Thoracic aorta (tissue), 2 donors: Measurements from ENCODE around the gene KCNC2. TPM values are rescaled to one million over a fixed set of nuclear protein-coding genes. Genes with fewer than 3 reads are reported as not detected.

ENCODE experiments used
- ATAC-seq: fragments of 150-250 bp; one replicate; pipeline ENCODE4 v1.8.0; 2017; ENCODE audit warnings: low read depth; ENCODE audit not compliant: insufficient number of reproducible peaks, low FRiP score
- DNase-seq: peaks from one replicate; pipeline ENCODE4 v3.0.0-alpha.2; 2020; ENCODE audit warnings: low spot score
- H3K27ac ChIP-seq, 2 donors: fragments of 200-600 bp; sonication (generic); 1 replicate in 1 of 2; 2 replicates in 1 of 2; pipeline ENCODE4 v1.5.1; 2016; ENCODE audit warnings: mild to moderate bottlenecking in 2 of 2, moderate library complexity in 2 of 2
- H3K27me3 ChIP-seq: fragments of 200-600 bp; sonication (generic); replicated peaks from 2 replicates; pipeline ENCODE4 v1.6.0; 2016; ENCODE audit warnings: mild to moderate bottlenecking; ENCODE audit not compliant: insufficient read depth
- H3K36me3 ChIP-seq: fragments of 200-600 bp; sonication (generic); one replicate; pipeline ENCODE4 v1.5.1; 2016
- H3K4me1 ChIP-seq, 2 donors: fragments of 200-600 bp; sonication (generic); 1 replicate in 1 of 2; 2 replicates in 1 of 2; pipeline versions ENCODE4 v1.5.1 to v1.6.0; 2016; ENCODE audit warnings: low read depth in 2 of 2, mild to moderate bottlenecking in 1 of 2; ENCODE audit not compliant: control insufficient read depth in 1 of 2
- H3K4me3 ChIP-seq: fragments of 200-600 bp; sonication (generic); 2 replicates; pipeline ENCODE4 v1.5.1; 2016; ENCODE audit warnings: mild to moderate bottlenecking
- H3K9me3 ChIP-seq: fragments of 200-600 bp; sonication (generic); 2 replicates; pipeline ENCODE4 v1.5.1; 2016
- CTCF ChIP-seq: fragments of 200-600 bp; sonication (generic); IDR thresholded peaks from one replicate; pipeline ENCODE4 v1.5.1; 2019; ENCODE audit warnings: antibody characterized with exemption
- total RNA-seq, 2 donors: library from RNA; depleted of rRNA; stranded (reverse); fragments of >200 nt; gene quantifications; one replicate each; pipeline versions ENCODE4 v1.1.0 to v1.2.3, GENCODE V29; 2016

The KCNC2 gene
- total RNA-seq, 2 donors from 2014 or later, result not detected

DNA sequence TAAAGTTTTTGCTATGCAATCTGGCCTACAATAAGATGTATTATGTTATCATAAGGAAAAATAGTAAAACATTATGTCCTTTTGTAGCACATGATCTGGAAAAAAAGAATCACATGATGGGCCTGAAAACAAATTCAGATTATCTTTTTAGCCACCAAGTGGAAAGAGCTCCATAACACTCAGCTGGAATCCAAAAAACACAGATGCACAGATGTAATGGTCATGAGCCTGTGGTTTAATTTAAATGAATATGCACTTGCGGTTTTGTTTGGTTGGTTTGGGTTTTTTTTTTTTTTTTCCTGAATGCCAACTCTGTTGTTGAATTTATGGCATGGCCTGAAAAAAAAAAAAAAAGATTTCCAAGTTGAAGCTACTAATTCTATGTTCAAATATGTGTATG lies 4.1 kb downstream of the KCNC2 start:
- no peaks in the 10 kb centered on the region for H3K4me1 ChIP-seq
- ATAC-seq (no peak), DNase-seq (no peak)
- H3K27ac ChIP-seq, result no peak overlapping the region
- H3K27me3 ChIP-seq, result peaks cover 6% of the 10 kb centered on the region
- H3K4me3 ChIP-seq, result no peak overlapping the region
- no peaks in the 10 kb centered on the region for H3K9me3 ChIP-seq
- no peaks in the 10 kb centered on the region for H3K36me3 ChIP-seq
- TF ChIP-seq CTCF, result no peak

GRCh38 chr12:75196865-75197264 lies 12.8 kb downstream of the KCNC2 start:
- H3K27ac ChIP-seq, result no peak overlapping the region
- no peak overlapping the region for H3K4me3 ChIP-seq
- ATAC-seq, result no peak
- no peaks in the 10 kb centered on the region for H3K9me3 ChIP-seq
- no peaks in the 10 kb centered on the region for H3K4me1 ChIP-seq
- no peaks in the 10 kb centered on the region for H3K36me3 ChIP-seq
- no peak for TF ChIP-seq CTCF
- H3K27me3 ChIP-seq, result no peaks in the 10 kb centered on the region
- no peak for DNase-seq

DNA sequence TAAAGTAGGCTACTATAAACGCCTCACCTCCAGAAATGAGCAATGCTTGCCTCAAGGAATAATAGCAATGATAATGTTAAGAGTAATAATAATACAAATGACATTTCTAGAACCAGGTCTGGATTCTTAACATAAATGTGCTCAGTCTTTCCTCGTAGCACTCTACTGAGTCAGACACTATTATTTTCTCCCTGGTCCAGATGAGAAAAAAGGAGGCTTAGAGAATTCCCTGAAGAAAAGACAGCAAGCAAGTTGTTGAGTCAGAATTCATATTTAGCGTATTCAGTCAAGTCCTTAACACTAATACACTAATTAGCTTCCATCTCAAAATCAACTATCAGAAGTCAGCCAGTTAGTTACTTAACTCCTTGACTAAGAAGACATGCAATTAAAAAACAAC lies 13.2 kb downstream of the KCNC2 start:
- no peak overlapping the region for H3K27ac ChIP-seq
- no peak for ATAC-seq
- no peak for TF ChIP-seq CTCF

DNA sequence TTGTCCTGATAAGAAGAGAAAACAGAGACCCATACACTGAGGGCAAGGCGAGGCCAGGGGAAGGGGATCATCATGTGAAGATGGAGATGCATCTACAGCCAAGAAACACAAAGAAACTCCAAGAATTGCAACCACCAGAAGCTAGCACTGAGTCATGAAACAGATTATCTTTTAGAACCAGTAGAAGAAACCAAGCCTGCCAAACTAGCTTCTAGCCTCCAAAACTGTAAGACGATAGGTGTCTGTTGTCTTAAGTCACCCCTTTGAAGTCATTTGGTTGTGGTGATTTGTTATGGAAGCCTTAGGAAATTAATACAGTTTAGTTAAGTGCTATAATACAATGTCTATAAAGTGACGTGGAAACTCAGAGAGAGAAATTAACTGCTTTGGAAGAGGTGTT lies 15.4 kb downstream of the KCNC2 start:
- DNase-seq (no peak), ATAC-seq (no peak)
- TF ChIP-seq CTCF, result no peak
- H3K4me1 ChIP-seq, result no peaks in the 10 kb centered on the region
- H3K9me3 ChIP-seq, result no peaks in the 10 kb centered on the region
- H3K36me3 ChIP-seq, result no peaks in the 10 kb centered on the region
- no peaks in the 10 kb centered on the region for H3K27me3 ChIP-seq
- H3K27ac ChIP-seq, result no peak overlapping the region
- no peak overlapping the region for H3K4me3 ChIP-seq

More for the DNA sequence above, 13.2 kb downstream of the KCNC2 start:
- no peak for DNase-seq
- Histone ChIP-seq H3K9me3 (no peaks in the 10 kb centered on the region), H3K27me3 (no peaks in the 10 kb centered on the region), H3K4me1 (no peaks in the 10 kb centered on the region), H3K36me3 (no peaks in the 10 kb centered on the region), H3K4me3 (no peak overlapping the region)

DNA sequence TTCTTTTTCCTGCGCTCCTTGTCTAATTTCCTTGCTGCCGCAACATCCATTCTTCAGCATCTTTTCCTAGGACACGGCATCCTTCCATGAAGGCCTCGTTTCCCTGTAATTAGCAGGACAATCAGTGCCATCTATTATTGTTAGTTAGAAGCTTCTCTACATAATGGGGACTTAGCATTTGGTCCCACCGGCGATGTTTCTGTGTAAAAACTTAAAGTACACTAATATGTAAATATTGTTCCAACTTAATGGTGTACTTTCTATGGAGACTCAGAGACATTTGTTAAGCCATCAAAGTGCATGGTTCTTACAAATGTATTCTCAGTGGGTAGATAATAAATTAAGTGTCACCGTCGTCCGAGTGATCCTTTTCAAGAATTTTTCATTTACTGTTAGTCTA lies 17.4 kb downstream of the KCNC2 start:
- no peak overlapping the region for H3K27ac ChIP-seq
- TF ChIP-seq CTCF, result no peak
- DNase-seq (no peak), ATAC-seq (no peak)
- no peak overlapping the region for H3K4me3 ChIP-seq
- no peaks in the 10 kb centered on the region for H3K36me3 ChIP-seq
- no peaks in the 10 kb centered on the region for H3K4me1 ChIP-seq
- no peaks in the 10 kb centered on the region for H3K27me3 ChIP-seq
- no peaks in the 10 kb centered on the region for H3K9me3 ChIP-seq
